Progenitor cell of endocrine pancreas (in vitro differentiated cells): ENCODE data around the gene SAMSN1. TPM values are rescaled to one million over a fixed set of nuclear protein-coding genes. Genes with fewer than 3 reads are reported as not detected.

Experiments
- DNase-seq: peaks from one replicate; pipeline ENCODE4 v3.0.0; 2021; ENCODE audit warnings: low spot score; ENCODE audit not compliant: unreplicated experiment
- H3K27ac Mint-ChIP-seq: 2 replicates; pipeline ENCODE4 v1.8.0; 2021; ENCODE audit warnings: mild to moderate bottlenecking, moderate library complexity, mixed read lengths
- H3K27me3 Mint-ChIP-seq: 2 replicates; pipeline ENCODE4 v1.8.0; 2021; ENCODE audit warnings: mixed read lengths
- H3K36me3 Mint-ChIP-seq: 2 replicates; pipeline ENCODE4 v1.8.0; 2022; ENCODE audit warnings: mixed read lengths; ENCODE audit not compliant: insufficient read depth
- H3K4me1 Mint-ChIP-seq: 2 replicates; pipeline ENCODE4 v1.8.0; 2021; ENCODE audit warnings: low read depth, mixed read lengths
- H3K4me3 Mint-ChIP-seq: 2 replicates; pipeline ENCODE4 v1.8.0; 2021; ENCODE audit warnings: low read depth, mild to moderate bottlenecking, moderate library complexity, mixed read lengths
- H3K9me3 Mint-ChIP-seq: 2 replicates; pipeline ENCODE4 v1.8.0; 2021; ENCODE audit warnings: low read depth, mixed read lengths
- CTCF ChIP-seq: fragments of 200-600 bp; sonication (generic); IDR thresholded peaks from one replicate; pipeline ENCODE4 v1.5.0; 2021; ENCODE audit warnings: antibody characterized with exemption, mild to moderate bottlenecking; ENCODE audit not compliant: unreplicated experiment
- total RNA-seq: library from RNA; stranded (reverse); gene quantifications from 2 replicates; pipeline ENCODE4 v1.2.1, GENCODE V29; 2021

SAMSN1 gene
- total RNA-seq, 1 donor from 2014 or later: not detected

GRCh38 chr21:14584357-14585095 is 38.4 kb upstream of the SAMSN1 start:
- Mint-ChIP-seq H3K9me3 (peaks cover 4% of the 10 kb centered on the region), H3K27ac (no peak overlapping the region), H3K4me1 (no peaks in the 10 kb centered on the region), H3K27me3 (no peaks in the 10 kb centered on the region), H3K4me3 (no peak overlapping the region), H3K36me3 (no peaks in the 10 kb centered on the region)
- TF ChIP-seq CTCF: no peak
- no peak for DNase-seq

GRCh38 chr21:14583629-14584255 is 37.6 kb upstream of the SAMSN1 start:
- Mint-ChIP-seq H3K4me1 (no peaks in the 10 kb centered on the region), H3K4me3 (no peak overlapping the region), H3K36me3 (no peaks in the 10 kb centered on the region), H3K27me3 (no peaks in the 10 kb centered on the region), H3K9me3 (peaks cover 4% of the 10 kb centered on the region), H3K27ac (no peak overlapping the region)
- DNase-seq: no peak
- no peak for TF ChIP-seq CTCF

- no peaks in the 10 kb centered on the region for H3K9me3 Mint-ChIP-seq
- H3K4me1 Mint-ChIP-seq: no peaks in the 10 kb centered on the region
- H3K4me3 Mint-ChIP-seq: no peak overlapping the region
- H3K27ac Mint-ChIP-seq: no peak overlapping the region
- H3K36me3 Mint-ChIP-seq: no peaks in the 10 kb centered on the region
- TF ChIP-seq CTCF: no peak
- no peaks in the 10 kb centered on the region for H3K27me3 Mint-ChIP-seq
- DNase-seq: no peak
Observed at GRCh38 chr21:14582934-14583628, 37.0 kb upstream of the SAMSN1 start.

- Mint-ChIP-seq H3K9me3 (no peaks in the 10 kb centered on the region), H3K4me3 (no peak overlapping the region), H3K36me3 (no peaks in the 10 kb centered on the region), H3K27me3 (no peaks in the 10 kb centered on the region), H3K27ac (no peak overlapping the region), H3K4me1 (no peaks in the 10 kb centered on the region)
- TF ChIP-seq CTCF: no peak
- DNase-seq: no peak
Observed at GRCh38 chr21:14581902-14582457, 35.9 kb upstream of the SAMSN1 start.

- TF ChIP-seq CTCF: no peak
- no peaks in the 10 kb centered on the region for H3K36me3 Mint-ChIP-seq
- H3K27ac Mint-ChIP-seq: no peak overlapping the region
- no peak overlapping the region for H3K4me3 Mint-ChIP-seq
- no peaks in the 10 kb centered on the region for H3K27me3 Mint-ChIP-seq
- H3K9me3 Mint-ChIP-seq: no peaks in the 10 kb centered on the region
- DNase-seq: no peak
- no peaks in the 10 kb centered on the region for H3K4me1 Mint-ChIP-seq
Observed at GRCh38 chr21:14573244-14573643, 27.1 kb upstream of the SAMSN1 start.
